GM12875 (cell line): ENCODE measurements around the gene DNAJC4.

Experiments
- H3K4me3 ChIP-seq: one replicate; pipeline ENCODE4 v1.5.1; 2011; ENCODE audit warnings: low read depth, low read length, control low read depth
- CTCF ChIP-seq: IDR thresholded peaks from 2 replicates; pipeline ENCODE4 v1.5.1; 2011; ENCODE audit warnings: low read depth, mild to moderate bottlenecking, control low read depth, inconsistent platforms, low read length, moderate library complexity, borderline replicate concordance; ENCODE audit not compliant: insufficient read depth

The DNAJC4 gene

GRCh38 chr11:64186492-64187165 is 43.7 kb upstream of the DNAJC4 start:
- TF ChIP-seq CTCF: no peak

GRCh38 chr11:64192434-64192833 is 37.9 kb upstream of the DNAJC4 start:
- H3K4me3 ChIP-seq: no peak overlapping the region
- TF ChIP-seq CTCF: no peak

More at GRCh38 chr11:64186492-64187165, 43.7 kb upstream of the DNAJC4 start:
- H3K4me3 ChIP-seq: no peak overlapping the region

- no peak overlapping the region for H3K4me3 ChIP-seq
- no peak for TF ChIP-seq CTCF
These were observed 33.7 kb upstream of the DNAJC4 start for GRCh38 chr11:64196626-64197025.

GRCh38 chr11:64198511-64198910 is 31.8 kb upstream of the DNAJC4 start:
- TF ChIP-seq CTCF: no peak
- no peak overlapping the region for H3K4me3 ChIP-seq

- no peak overlapping the region for H3K4me3 ChIP-seq
- no peak for TF ChIP-seq CTCF
These were observed 28.8 kb upstream of the DNAJC4 start for GRCh38 chr11:64201543-64201942.

- H3K4me3 ChIP-seq: no peak overlapping the region
- TF ChIP-seq CTCF: no peak
These were observed 27.4 kb upstream of the DNAJC4 start for GRCh38 chr11:64202992-64203391.

- TF ChIP-seq CTCF: no peak
- no peak overlapping the region for H3K4me3 ChIP-seq
These were observed 26.8 kb upstream of the DNAJC4 start for GRCh38 chr11:64203421-64204079.
